ENCODE results near the gene DHX29.
A peak's percentile ranks its signal among the peaks of the same experiment; 100 is the strongest.

The DHX29 gene

GRCh38 chr5:55211184-55211874 is 96.2 kb downstream of the DHX29 start:
- TF ChIP-seq CTCF (conservative IDR thresholded peaks at IDR 0.05) = no peak
- H3K27ac ChIP-seq = peak overlapping the region; percentile 25
